ENCODE results near the gene GUSB.
"Not testable (repeated sequence)": the region's sequence is repeated elsewhere in the genome, so short reads cannot be mapped to it uniquely, and the experiment has no call there.

GRCh38 chr7:66005115-66005671, 23.2 kb upstream of the GUSB start:
- not testable (repeated sequence) for TF ChIP-seq CTCF (IDR thresholded peaks at IDR 0.05 in 8 of 11, conservative IDR thresholded peaks at IDR 0.05 in 3 of 11); POLR2AphosphoS5 (IDR thresholded peaks at IDR 0.05); POLR2A (IDR thresholded peaks at IDR 0.05)
